ENCODE data around the gene PAQR7.
"Not testable (repeated sequence)": the region's sequence is repeated elsewhere in the genome, so short reads cannot be mapped to it uniquely, and the experiment has no call there.

PAQR7 gene

DNA sequence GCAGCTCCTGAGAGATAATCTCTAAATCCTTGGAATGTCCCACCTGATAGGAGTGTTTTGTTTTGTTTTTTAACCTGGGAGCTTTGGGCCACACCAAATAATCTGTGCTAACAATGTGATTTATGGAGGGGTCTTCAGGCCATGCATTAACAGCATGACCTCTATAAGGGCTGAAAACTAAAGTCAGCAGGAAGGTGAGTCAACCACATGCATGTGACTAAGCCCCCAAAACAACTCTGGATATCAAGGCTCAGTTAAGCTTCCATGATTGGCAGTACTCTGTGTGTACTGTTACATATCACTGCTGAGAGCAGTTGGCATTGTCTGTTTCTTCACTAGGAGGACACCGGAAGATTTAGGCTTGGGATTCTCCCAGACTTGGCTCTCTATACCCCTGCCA lies 27.0 kb downstream of the PAQR7 start:
- in situ Hi-C loops (cut with MboI; ENCODE audit: low sequenced_read_pairs) = no loop called here

DNA sequence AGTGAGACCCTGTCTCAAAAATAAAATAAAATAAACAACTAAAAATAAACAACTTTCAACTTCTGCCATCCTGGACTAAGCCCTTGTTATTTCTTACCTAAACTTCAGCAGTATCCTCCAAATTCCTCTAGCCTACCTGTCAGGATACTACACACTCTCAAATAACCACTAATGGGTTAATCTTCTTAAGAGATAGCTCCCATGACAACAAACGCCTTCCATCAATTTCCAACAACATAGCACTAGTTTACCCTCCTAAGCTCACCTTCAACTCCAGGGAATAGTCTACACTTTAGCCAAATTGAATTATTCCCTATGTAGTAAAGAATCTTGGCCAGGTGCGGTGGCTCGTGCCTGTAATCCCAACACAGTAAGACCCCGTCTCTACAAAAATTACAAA lies 27.6 kb downstream of the PAQR7 start:
- in situ Hi-C loops (cut with MboI; ENCODE audit: low sequenced_read_pairs) = no loop called here

DNA sequence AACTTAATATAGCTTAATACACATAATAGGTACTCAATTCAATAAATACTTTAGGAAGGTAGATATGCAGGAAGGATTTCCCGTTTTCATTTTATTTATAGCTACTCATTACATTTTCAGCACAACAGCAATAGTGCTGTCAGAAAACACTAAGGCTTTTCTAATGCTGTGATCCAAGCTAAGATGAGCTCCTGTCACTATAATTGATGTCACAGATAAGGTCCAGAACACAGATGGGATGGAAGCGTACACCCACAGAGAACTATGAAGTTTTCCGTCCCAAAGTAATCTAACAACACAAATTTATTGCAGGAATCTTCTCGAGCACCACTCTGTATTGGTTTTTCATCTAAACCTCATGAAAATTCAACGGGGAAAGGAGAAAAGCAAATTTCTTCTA lies 29.8 kb downstream of the PAQR7 start:
- in situ Hi-C loops (cut with MboI; ENCODE audit: low sequenced_read_pairs) = no loop called here

DNA sequence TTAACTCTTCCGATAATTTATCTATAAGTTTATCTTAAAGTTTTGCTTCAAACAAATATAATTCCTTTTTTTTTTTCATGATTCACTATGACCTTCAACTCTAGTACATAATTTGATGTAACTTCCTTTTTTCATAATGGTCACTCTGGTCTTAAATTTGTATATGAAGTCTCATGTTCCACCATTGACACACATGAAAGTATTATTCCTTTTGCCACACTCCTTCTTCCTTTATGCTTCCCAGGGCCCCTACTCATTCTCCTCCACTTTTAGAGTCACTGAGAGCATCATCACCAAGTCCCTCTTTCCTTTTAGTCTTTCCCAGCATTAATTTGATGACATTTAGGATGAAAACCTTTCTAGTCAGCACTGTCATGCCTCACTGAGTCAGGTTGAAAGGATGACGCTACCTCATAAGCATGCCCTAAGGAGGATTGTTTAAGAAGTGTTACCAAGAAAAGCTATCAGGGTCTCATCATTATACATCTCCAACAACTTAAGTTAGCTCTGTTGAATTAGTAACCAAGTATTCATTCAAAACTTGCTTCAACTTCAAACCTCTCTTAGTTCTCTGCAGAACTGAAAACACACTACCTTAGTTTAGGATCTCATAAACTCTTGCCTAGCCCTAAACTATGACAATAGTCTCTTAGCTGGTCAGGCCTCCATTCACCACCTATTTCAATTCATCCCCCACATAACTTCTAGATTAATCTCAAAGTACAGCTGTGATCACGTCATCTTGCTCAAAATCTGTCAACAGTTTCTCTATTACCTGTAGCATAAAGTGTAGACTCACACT lies 30.8 kb downstream of the PAQR7 start:
- in situ Hi-C loops (cut with MboI; ENCODE audit: low sequenced_read_pairs) = no loop called here

DNA sequence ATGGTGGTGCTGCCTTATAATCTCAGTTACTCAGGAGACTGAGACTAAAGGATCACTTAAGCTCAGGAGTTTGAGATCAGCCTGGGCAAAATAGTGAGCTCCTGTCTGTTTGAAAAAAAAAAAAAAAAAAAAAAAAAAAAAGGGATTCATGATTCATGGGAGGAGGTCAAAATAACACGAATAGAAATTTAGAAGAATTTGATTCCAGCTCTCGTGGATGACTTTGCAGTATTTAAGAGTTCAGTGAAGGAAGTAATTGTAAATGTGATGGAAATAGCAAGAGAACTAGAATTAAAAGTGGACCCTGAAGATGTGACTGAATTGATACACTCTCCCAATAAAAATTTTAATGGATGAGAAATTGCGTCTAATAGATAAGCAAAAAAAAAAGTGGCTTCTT lies 32.0 kb downstream of the PAQR7 start:
- in situ Hi-C loops (cut with MboI; ENCODE audit: low sequenced_read_pairs) = no loop called here

DNA sequence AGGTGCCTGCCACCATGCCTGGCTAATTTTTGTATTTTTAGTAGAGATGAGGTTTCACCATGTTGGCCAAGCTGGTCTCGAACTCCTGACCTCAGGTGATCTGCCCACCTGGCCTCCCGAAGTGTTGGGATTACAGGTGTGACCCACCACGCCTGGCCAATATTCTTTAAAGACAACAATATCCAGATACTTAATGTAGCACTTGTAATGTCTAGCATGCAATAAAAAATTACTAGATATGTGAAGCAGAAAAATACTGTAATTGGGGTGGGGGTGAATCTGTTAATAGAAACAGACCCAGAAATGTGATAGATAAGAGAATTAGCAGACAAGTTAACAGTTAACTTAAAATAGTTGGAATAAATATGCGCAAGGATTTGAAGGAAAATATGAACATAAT lies 35.7 kb downstream of the PAQR7 start:
- in situ Hi-C loops (cut with MboI; ENCODE audit: low sequenced_read_pairs) = not testable (repeated sequence)

DNA sequence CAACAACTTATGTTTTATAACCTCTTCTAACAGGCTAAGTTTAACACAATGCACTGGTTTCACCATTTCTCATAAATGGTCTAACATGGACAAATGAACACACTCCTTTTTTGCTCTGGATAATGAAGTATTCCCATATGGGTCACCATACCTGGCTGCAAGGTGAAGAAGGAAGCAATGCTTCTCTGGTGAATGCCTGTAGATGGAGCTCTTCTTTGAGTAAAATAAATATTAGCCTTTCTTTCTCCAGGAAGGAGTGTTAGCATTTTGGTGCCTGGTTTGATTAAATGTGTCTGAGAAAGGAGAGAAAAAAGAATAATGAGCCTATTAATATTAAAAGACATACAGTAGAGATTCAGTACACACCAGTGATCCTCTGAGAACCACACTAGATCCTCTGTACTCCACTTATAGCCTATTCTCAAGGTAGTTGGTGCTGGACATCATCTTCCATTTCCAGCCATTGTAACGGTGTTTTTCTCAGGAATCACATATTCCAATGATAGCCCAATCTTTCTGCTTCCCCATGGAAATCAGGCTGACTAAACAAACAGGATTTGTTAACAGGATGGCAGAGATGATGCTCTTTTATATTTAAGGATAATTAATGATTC lies 38.1 kb downstream of the PAQR7 start:
- in situ Hi-C loops (cut with MboI; ENCODE audit: low sequenced_read_pairs) = no loop called here

DNA sequence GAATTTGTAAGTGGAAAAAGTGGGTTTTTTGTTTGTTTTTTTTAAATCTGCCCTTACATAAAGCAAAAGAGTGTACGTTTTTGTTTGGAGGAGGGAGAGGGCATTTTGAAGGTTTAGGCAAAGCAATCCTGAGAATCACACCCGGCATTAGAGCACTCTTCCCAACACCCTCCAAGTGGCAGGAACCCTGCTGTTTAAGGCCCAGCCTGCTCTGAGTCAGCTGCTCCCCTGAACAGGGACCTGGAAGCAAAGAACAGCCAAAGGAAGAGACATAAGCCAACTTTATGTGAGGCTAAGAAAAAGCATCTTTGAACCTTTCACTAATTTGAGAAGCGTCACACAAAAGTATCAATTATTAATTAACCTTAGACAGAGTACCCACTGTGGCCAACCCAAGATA lies 38.8 kb downstream of the PAQR7 start:
- in situ Hi-C loops (cut with MboI; ENCODE audit: low sequenced_read_pairs) = no loop called here

DNA sequence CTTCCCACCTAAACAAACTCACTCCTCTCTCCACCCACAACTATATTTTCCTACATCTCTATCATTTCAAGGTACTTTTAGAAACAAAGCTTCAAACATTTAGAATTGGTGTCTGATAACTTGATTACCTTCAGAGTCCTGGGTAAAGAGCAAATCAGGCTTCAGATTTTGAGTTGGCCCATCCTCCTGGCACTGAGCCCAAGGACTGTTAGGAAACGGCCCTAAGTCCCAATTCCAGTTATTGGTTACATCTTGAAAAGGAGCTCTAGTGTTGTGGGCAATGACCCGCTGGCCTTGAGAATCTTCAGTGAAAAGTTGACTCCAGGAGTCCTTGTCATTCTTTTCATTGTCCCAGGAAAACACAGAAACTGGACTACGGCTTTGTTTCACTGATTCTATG lies 40.6 kb downstream of the PAQR7 start:
- in situ Hi-C loops (cut with MboI; ENCODE audit: low sequenced_read_pairs) = no loop called here

DNA sequence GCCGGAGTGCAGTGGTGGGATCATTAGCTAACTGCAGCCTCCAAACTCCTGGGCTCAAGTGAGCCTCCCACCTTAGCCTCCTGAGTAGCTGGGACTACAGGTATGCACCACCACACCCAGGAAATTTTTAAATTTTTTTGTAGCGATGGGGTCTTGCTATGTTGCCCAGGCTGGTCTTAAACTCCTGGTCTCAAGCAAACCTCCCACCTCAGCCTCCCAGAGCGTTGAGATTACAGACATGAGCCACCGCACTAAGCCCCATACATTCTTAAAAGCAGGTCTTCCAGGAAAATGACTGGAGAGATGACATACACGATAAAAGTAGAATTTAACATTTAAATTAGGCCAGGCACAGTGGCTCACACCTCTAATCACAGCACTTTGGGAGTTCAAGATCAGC lies 42.4 kb downstream of the PAQR7 start:
- in situ Hi-C loops (cut with MboI; ENCODE audit: low sequenced_read_pairs) = no loop called here

DNA sequence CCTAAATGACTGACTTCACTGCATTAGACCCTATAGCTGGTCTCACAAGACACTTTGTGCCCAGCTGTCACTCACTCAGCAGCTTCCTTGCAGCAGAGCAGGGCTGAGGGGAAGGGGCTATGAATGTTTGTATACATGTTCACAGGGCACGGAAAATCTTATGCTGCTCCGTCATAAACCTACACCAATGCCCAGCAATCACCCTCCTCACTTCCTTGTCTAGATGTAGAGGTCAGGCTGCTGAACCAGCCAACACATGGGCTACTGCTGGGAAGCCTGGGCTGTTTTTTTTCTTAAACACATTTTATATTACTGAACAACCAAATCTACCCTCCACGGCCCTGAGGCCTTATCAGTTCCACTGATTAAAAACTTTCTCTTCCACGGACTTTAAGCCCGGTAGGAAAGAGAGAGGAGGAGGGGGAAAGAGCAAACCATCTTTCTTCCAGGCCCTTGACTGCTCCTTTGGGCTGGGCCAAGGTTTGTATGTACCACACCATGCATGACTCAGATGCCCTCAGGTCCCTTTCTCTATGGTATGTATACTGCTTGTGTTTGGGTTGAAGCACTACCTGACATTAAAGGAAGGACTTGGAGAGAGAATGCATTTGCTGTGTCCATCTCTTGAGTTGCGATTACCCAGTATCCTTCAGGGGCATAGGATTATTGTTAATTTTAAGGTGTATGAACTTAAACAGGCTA lies 43.0 kb downstream of the PAQR7 start:
- in situ Hi-C loops (cut with MboI; ENCODE audit: low sequenced_read_pairs) = no loop called here

DNA sequence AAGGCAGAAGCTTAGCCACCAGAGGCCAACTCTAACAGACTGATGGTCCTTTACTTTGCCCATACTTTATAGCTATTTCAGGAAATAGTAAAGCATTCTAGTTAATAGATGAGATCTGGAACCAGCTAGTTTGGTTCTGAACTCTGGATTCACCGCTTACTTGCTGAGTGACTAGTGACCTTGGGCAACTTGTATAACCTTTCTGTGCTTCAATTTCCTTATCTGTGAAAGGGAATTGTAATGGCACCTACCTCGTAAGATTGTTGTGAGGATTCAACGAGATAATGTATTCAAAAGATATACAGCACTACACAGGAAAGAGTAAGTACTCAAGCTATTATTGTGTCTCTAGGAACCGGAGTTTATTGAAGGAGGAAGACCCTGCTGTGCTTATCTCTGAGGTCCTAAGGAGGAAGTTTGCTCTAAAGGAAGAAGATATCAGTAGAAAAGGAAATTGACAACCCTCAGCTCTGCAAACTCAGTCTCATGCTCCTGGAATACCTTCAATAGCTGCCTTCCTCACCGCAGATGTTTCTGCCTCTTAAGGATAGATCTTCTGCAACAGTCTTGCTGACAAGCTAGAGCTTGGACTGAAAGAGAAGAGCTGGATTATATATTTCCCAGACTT lies 43.8 kb downstream of the PAQR7 start:
- in situ Hi-C loops (cut with MboI; ENCODE audit: low sequenced_read_pairs) = no loop called here

DNA sequence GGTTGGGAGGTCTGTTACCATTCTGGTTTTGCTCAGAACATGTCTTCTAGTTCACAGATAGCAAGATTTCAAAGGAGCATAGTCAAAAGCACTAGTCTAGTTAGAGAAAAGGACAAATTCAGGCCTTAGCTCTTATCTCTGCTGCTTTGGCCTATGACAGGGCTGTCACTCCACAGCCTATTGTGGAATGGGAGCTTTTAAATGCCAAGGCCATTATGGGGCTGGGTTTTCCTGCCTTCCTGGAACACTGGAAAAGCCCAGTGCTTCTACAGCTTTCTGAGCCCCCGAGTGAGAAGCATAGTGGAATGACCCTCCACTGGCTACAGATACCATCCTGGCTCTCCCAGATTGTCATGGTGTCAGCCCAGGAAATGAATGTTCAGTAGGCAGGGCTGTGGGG lies 46.5 kb downstream of the PAQR7 start:
- in situ Hi-C loops (cut with MboI; ENCODE audit: low sequenced_read_pairs) = no loop called here

DNA sequence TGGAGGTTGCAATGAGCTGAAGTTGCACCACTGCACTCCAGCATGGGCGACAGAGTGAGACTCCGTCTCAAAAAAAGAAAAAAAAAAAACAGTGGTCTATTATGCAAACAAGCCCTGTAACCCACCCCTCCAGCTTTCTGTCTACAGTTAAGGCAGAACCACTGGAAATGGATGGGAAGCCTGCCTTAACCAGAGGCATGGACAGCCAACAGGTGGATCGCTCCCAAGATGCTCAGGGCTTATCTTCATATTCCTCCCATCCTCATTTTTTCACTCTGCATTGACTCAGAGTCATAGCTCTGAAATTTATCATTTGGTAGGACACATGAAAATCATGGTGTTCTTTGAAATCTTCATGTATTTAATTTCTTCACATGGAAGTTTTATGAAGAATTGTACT lies 47.0 kb downstream of the PAQR7 start:
- in situ Hi-C loops (cut with MboI; ENCODE audit: low sequenced_read_pairs) = no loop called here

DNA sequence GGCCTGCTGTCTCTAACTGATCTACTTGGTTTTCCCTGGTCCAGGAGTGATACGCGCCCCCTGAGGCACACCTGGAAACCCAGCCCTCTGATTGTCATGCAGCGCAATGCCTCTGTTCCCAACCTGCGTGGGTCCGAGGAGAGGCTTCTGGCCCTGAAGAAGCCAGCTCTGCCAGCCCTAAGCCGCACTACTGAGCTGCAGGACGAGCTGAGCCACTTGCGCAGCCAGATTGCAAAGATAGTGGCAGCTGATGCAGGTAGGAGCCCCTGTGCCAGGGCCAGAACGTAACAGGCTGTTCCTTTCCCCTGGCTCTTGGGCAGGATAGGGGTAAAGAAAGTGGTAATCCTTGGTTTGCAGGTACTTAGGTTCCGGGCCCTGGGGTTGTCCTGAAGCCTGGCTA lies 48.9 kb downstream of the PAQR7 start:
- in situ Hi-C loops (cut with MboI; ENCODE audit: low sequenced_read_pairs) = no loop called here

DNA sequence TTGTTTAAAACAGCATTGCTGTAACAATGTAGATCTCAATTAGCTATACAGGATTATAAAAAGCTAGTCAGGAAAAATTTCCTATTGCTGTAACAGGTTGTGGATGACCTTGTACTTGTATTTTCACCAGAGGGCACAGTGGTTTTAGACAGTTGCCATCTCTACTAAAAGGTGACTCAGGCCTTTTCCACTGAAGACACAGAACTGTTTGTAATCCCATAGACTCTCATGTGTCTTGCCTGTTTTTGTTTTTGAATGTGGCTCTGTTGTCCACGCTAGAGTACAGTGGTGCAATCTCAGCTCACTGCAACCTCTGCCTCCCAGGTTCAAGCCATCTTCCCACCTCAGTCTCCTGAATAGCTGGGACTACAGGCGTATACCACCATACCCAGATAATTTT lies 49.9 kb downstream of the PAQR7 start:
- in situ Hi-C loops (cut with MboI; ENCODE audit: low sequenced_read_pairs) = no loop called here

DNA sequence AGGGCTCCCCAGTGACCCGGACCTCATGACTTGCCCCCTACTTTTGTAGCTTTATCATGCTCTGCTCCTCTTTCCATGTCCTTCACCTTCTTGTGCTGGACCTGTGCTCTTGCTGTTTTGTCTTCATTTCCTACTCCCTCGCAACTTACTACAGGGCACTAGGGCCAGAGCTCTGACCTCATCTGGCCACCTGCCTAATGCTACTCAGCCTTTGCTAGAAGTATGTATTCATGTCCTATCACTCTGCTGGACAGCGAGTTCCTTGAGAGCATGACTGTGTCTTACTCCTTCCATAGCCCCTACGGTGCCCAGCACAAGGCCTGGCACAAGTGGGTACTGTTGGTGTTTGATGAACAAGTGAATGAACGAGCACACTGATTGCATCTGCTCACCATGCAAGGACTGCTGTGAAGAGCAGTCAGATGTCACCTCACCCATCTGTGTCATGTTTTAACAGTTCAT lies 53.8 kb downstream of the PAQR7 start:
- in situ Hi-C loops (cut with MboI; ENCODE audit: low sequenced_read_pairs) = no loop called here

DNA sequence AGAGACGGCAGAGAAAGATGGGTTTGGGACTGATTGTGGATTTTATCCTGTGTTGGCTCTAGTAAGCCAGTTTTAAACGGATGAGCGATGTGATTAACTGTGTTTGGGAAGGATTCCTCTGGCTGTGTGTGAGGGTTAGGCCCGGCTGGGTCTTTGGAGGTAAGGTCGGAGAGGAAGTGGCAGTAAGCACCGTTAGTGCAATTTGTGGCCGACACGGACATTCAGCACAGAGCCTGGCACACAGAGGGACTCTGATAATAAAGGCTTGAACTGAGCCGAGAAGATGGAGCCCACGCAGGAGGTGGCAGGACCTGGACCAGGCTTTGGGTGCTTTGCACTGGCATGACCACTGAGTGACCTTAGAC lies 54.4 kb downstream of the PAQR7 start:
- in situ Hi-C loops (cut with MboI; ENCODE audit: low sequenced_read_pairs) = no loop called here

DNA sequence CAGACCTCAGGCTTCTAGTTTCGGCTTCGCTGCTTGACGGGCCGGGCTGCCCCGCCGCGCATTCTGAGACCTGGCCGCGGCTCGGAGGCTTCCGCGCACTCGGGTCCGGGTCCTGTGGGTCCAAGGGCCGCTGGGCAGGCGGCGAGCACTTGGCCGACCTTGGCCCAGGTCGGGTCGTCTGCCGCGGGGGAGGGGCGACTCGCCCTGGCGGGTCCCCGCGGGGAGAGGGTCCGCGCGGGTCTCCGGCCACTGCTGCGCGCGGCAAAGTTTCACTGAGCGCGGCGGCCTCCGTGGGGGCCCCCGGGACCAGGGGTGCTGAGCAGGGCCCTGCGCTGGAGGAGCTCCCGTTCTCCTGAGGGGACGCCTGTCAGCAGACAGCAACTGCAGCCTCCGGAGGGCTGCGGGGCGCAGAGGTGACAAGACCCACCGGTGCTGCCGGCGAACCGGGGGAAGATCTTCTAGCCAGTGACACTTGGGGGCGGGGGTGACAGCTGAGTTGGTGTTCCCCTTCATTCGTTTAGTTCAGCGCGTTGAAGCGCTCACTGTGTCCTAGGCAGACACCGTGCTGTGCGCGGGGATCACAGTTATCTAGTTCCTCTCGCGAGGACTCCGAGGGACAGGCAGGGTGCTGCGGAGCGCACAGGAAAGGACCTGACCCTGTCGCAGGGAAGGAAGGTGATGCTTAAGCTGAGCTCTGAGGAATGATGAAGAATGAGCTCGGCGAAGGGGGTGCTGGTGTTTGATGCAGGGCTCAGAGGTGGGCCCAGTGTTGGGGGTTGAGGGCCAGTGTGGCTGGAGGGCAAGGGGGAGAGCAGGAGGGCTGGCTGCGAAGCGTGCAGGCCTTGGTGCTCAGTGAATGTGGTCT lies 55.0 kb downstream of the PAQR7 start:
- in situ Hi-C loops (cut with MboI; ENCODE audit: low sequenced_read_pairs) = no loop called here

DNA sequence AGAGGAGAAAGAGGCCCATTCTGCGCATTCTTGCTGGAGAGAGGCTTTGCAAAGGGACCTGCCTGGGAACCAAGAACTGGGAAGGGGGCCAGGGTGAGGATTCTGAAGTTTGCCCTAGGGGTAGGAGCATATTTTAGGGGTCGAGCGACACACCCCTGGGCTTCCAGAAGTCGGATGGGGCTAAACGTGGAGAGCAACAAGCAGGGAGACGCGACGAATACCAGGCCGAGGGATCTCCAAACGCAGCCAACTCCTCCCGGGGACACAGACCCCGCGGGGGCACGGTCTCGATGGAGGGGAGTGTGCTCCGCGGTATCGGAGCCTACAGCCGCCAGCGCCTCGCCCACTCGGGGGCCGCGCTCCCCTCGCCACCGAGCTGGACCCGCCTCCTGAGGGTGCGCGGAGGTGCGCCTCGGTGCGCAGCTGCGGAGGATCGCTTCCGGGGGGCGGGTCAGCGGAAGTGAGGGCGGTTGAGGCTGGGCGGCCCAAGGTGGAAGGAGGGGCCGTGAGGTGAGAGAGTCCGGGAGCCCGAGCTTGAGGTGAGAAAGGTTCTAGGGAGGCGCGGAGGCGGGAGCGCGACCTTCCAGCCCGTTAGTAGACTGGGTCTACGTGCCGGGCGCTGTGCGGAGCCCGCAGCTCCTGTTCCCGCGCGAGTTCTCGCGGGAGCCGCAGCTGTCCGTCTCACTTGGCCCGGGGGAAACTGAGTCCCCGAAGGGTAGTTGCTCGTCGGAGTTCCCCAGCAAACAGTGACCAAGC lies 55.8 kb downstream of the PAQR7 start, which contains the start of gene MTFR1L:
Gene MTFR1L (plus strand): TSS at position 464 of the 756 bp plus-strand sequence. CDS start 3,151 bp downstream, outside the sequence.
- in situ Hi-C loops (cut with MboI; ENCODE audit: low sequenced_read_pairs) = no loop called here
